GM21737 (cell line): ENCODE measurements around the gene VILL.

Source experiments
- ATAC-seq: cut with Tn5 transposase; IDR thresholded peaks from one replicate; pipeline ENCODE4 v1.9.1; 2021; ENCODE audit warnings: mild to moderate bottlenecking, moderate library complexity; ENCODE audit not compliant: unreplicated experiment

Gene VILL

GRCh38 chr3:37990527-37990926 lies at the start of gene VILL:
VILL (plus strand) TSS chr3:37990786; CDS start chr3:37993673, 2,887 bp downstream.
- ATAC-seq: no peak

GRCh38 chr3:37941608-37942508 lies 48.7 kb upstream of the VILL start:
- no peak for ATAC-seq

- no peak for ATAC-seq
Observed at GRCh38 chr3:37942646-37943045, 47.9 kb upstream of the VILL start.

- no peak for ATAC-seq
Observed at GRCh38 chr3:37943126-37943525, 47.5 kb upstream of the VILL start.

- ATAC-seq: no peak
Observed at GRCh38 chr3:37943631-37944314, 46.8 kb upstream of the VILL start.

- no peak for ATAC-seq
Observed at GRCh38 chr3:37944391-37944842, 46.2 kb upstream of the VILL start.

- no peak for ATAC-seq
Observed at GRCh38 chr3:37945156-37945806, 45.3 kb upstream of the VILL start.

- no peak for ATAC-seq
Observed at GRCh38 chr3:37945807-37946530, 44.6 kb upstream of the VILL start.

- no peak for ATAC-seq
Observed at GRCh38 chr3:37946531-37946889, 44.1 kb upstream of the VILL start.

- no peak for ATAC-seq
Observed at GRCh38 chr3:37949866-37950265, 40.7 kb upstream of the VILL start.

GRCh38 chr3:37952564-37952963 lies 38.0 kb upstream of the VILL start:
- no peak for ATAC-seq

- ATAC-seq: no peak
Observed at GRCh38 chr3:37953226-37953625, 37.4 kb upstream of the VILL start.

- ATAC-seq: no peak
Observed at GRCh38 chr3:37953707-37954394, 36.7 kb upstream of the VILL start.

- ATAC-seq: no peak
Observed at GRCh38 chr3:37954881-37955280, 35.7 kb upstream of the VILL start.

- ATAC-seq: no peak
Observed at GRCh38 chr3:37955918-37956707, 34.5 kb upstream of the VILL start.

- peak; percentile 55 for ATAC-seq
Observed at GRCh38 chr3:37956723-37957538, 33.7 kb upstream of the VILL start.

GRCh38 chr3:37957539-37957936 lies 33.0 kb upstream of the VILL start:
- ATAC-seq: peak; percentile 27

GRCh38 chr3:37961622-37962431 lies 28.8 kb upstream of the VILL start:
- ATAC-seq: no peak
